KMS-11 (cell line): ENCODE results near the gene SEC22A.

Experiments used
- H2AFZ ChIP-seq: fragments of 200-600 bp; sonication (generic); 2 replicates; pipeline ENCODE4 v1.6.1; 2016; ENCODE audit warnings: antibody characterized with exemption, mixed run types, low read depth
- H3K27ac ChIP-seq: fragments of 200-600 bp; sonication (generic); 2 replicates; pipeline ENCODE4 v1.6.1; 2016; ENCODE audit warnings: mild to moderate bottlenecking, mixed run types
- H3K27me3 ChIP-seq: fragments of 200-600 bp; sonication (generic); 2 replicates; pipeline ENCODE4 v1.6.1; 2017; ENCODE audit warnings: mild to moderate bottlenecking, low read depth, mixed run types, moderate library complexity; ENCODE audit not compliant: insufficient read depth
- H3K36me3 ChIP-seq: fragments of 200-600 bp; sonication (generic); 2 replicates; pipeline ENCODE4 v1.6.1; 2017; ENCODE audit warnings: mild to moderate bottlenecking, mixed run types; ENCODE audit not compliant: insufficient read depth
- H3K4me1 ChIP-seq: fragments of 200-600 bp; sonication (generic); 2 replicates; pipeline ENCODE4 v1.6.1; 2016; ENCODE audit warnings: mild to moderate bottlenecking, low read depth, mixed run types; ENCODE audit not compliant: poor library complexity, severe bottlenecking
- H3K4me2 ChIP-seq: fragments of 200-600 bp; sonication (generic); 2 replicates; pipeline ENCODE4 v1.7.0; 2016; ENCODE audit warnings: mild to moderate bottlenecking, mixed run types
- H3K4me3 ChIP-seq: fragments of 200-600 bp; sonication (generic); IDR thresholded peaks from 2 replicates; pipeline ENCODE4 v1.6.1; 2017; ENCODE audit warnings: low read depth, low read length, mixed read lengths; ENCODE audit not compliant: insufficient read depth
- H3K79me2 ChIP-seq: fragments of 200-600 bp; sonication (generic); 2 replicates; pipeline ENCODE4 v1.6.1; 2016; ENCODE audit warnings: low read depth, mixed run types; ENCODE audit not compliant: insufficient read depth
- H3K9ac ChIP-seq: fragments of 200-600 bp; sonication (generic); 2 replicates; pipeline ENCODE4 v1.6.1; 2016; ENCODE audit warnings: mild to moderate bottlenecking, mixed run types
- H4K20me1 ChIP-seq: fragments of 200-600 bp; sonication (generic); 2 replicates; pipeline ENCODE4 v1.6.1; 2016; ENCODE audit warnings: mild to moderate bottlenecking, mixed run types; ENCODE audit not compliant: insufficient read depth
- TF ChIP-seq, protein P1 (sequence below): fragments of 200-600 bp; sonication (generic); conservative IDR thresholded peaks from 2 replicates; pipeline ENCODE4 v1.6.1; 2017; ENCODE audit warnings: low read depth, mild to moderate bottlenecking, antibody characterized with exemption, low read length, moderate library complexity, mixed read lengths

SEC22A gene

DNA sequence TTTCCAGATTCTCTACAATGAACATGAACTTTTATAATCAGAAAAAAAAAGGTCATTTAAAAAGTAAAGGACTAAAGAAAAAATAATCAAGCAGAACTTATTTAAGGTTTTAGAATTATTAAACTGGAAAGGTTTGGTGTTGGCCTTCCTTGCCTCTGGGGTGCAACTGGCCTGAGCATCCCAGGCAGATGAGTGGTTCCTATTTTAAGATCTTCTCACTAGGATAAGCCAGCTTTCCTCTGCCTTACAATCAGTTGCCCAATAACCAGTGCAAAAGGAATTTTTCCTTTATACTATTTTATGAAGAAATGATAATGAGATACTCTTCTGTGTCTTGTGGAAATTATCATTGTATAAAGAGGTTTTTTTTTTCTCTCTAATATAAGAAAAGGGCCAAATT lies 56.6 kb downstream of the SEC22A start:
- H3K79me2 ChIP-seq = no peaks in the 10 kb centered on the region
- H3K36me3 ChIP-seq = no peaks in the 10 kb centered on the region
- H3K9ac ChIP-seq = no peak overlapping the region
- no peak overlapping the region for H2AFZ ChIP-seq
- peaks cover 17% of the 10 kb centered on the region for H3K4me1 ChIP-seq
- H3K27ac ChIP-seq = no peak overlapping the region
- H3K4me3 ChIP-seq = no peak overlapping the region
- no peak overlapping the region for H3K4me2 ChIP-seq
- H4K20me1 ChIP-seq = no peaks in the 10 kb centered on the region
- H3K27me3 ChIP-seq = no peaks in the 10 kb centered on the region
- TF ChIP-seq, protein P1, sequence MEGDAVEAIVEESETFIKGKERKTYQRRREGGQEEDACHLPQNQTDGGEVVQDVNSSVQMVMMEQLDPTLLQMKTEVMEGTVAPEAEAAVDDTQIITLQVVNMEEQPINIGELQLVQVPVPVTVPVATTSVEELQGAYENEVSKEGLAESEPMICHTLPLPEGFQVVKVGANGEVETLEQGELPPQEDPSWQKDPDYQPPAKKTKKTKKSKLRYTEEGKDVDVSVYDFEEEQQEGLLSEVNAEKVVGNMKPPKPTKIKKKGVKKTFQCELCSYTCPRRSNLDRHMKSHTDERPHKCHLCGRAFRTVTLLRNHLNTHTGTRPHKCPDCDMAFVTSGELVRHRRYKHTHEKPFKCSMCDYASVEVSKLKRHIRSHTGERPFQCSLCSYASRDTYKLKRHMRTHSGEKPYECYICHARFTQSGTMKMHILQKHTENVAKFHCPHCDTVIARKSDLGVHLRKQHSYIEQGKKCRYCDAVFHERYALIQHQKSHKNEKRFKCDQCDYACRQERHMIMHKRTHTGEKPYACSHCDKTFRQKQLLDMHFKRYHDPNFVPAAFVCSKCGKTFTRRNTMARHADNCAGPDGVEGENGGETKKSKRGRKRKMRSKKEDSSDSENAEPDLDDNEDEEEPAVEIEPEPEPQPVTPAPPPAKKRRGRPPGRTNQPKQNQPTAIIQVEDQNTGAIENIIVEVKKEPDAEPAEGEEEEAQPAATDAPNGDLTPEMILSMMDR = no peak

DNA sequence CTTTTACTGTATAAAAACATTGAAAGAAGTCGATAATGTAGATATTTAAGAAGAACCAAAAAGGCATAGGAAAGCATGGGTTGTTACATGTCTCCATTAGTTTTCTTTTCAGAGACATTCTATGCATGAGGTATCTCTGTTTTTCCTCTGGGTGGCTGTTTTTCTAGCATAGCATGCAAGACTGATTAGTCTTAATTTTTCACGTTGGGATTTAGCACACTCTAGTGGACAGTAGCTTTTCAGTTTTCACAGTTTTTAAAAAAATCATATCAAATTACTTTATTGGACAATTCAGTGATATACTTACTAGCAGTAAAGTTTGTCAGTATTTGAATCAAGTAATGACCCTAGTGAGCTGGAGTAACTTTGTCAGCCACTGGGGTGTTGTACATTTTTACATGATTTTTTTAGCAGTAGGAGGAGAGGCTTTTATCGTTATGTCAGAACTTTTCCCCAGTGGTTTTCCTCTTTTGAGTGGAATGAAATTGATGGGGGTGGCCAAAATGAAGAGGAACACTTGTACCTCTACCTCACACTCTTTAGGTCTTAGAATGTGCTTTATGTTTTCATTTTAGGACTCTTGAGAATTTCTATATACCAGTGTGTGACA lies 57.2 kb downstream of the SEC22A start:
- peaks cover 17% of the 10 kb centered on the region for H3K4me1 ChIP-seq
- no peaks in the 10 kb centered on the region for H3K27me3 ChIP-seq
- H3K36me3 ChIP-seq = no peaks in the 10 kb centered on the region
- no peak overlapping the region for H3K27ac ChIP-seq
- H3K9ac ChIP-seq = no peak overlapping the region
- H3K79me2 ChIP-seq = no peaks in the 10 kb centered on the region
- no peaks in the 10 kb centered on the region for H4K20me1 ChIP-seq
- no peak overlapping the region for H3K4me3 ChIP-seq
- TF ChIP-seq, protein P1 = peak; percentile 64
- no peak overlapping the region for H3K4me2 ChIP-seq
- no peak overlapping the region for H2AFZ ChIP-seq

DNA sequence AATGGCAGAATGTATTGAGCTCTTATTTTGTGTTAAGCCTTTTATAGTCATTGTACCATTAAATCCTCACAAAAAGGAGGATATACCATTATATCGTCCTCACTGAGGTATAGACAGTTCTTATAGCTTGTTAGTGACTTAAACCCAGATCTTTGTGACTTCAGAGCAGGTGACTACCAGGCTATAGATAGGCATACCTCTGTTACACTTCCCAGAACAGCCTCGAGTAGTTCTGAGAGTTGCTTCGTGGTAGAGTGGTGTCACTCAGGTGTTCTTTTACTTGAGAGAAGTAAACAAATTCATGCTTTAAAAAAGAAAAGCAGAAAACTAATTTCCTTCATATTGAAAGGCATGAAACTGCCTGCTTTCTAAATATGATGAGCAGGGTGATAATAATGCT lies 59.9 kb downstream of the SEC22A start:
- no peaks in the 10 kb centered on the region for H4K20me1 ChIP-seq
- TF ChIP-seq, protein P1 = no peak
- H3K79me2 ChIP-seq = no peaks in the 10 kb centered on the region
- H3K36me3 ChIP-seq = no peaks in the 10 kb centered on the region
- H3K4me2 ChIP-seq = peak overlapping the region; percentile 14; the same call in 1 of the 2 replicates
- H3K4me3 ChIP-seq = no peak overlapping the region
- H3K27me3 ChIP-seq = no peaks in the 10 kb centered on the region
- no peak overlapping the region for H2AFZ ChIP-seq
- H3K4me1 ChIP-seq = peaks cover 17% of the 10 kb centered on the region
- H3K9ac ChIP-seq = no peak overlapping the region
- 0 out of 2 replicates have a peak overlapping the region, but pooled peaks have one; percentile 11 for H3K27ac ChIP-seq

DNA sequence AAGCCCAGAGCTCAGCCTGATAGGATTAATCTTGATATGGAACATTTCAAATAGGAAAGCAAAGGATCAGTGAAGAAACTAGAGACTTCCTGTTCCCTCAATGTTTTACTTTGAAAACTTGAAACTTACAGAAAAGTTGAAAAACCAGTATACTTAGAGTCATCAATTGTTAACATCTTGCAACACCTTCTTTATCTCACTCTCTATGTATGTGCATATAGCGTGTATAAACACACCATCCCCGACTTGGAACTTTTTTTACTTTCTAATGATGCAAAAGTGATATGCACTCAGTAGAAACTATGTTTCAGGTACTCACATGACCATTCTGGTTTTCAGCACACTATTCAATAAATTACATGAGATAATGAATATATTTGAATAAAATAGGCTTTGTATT lies 60.5 kb downstream of the SEC22A start:
- no peaks in the 10 kb centered on the region for H4K20me1 ChIP-seq
- H3K27ac ChIP-seq = 0 out of 2 replicates have a peak overlapping the region, but pooled peaks have one; percentile 11
- no peak overlapping the region for H3K4me3 ChIP-seq
- H2AFZ ChIP-seq = no peak overlapping the region
- no peak overlapping the region for H3K9ac ChIP-seq
- no peaks in the 10 kb centered on the region for H3K27me3 ChIP-seq
- TF ChIP-seq, protein P1 = no peak
- H3K4me1 ChIP-seq = peaks cover 17% of the 10 kb centered on the region
- H3K79me2 ChIP-seq = no peaks in the 10 kb centered on the region
- H3K4me2 ChIP-seq = no peak overlapping the region
- H3K36me3 ChIP-seq = no peaks in the 10 kb centered on the region
